DOHH2 (cell line): ENCODE data around the gene PLG.

ENCODE experiments used
- CTCF ChIP-seq: fragments of 200-600 bp; sonication (generic); IDR thresholded peaks from one replicate; pipeline ENCODE4 v1.5.1; 2014; ENCODE audit warnings: antibody characterized with exemption, mild to moderate bottlenecking, low read depth, low read length; ENCODE audit not compliant: poor library complexity, severe bottlenecking
- EZH2phosphoT487 ChIP-seq: fragments of 200-600 bp; sonication (generic); IDR thresholded peaks from 2 replicates; pipeline ENCODE4 v1.6.1; 2017; ENCODE audit warnings: borderline replicate concordance, mild to moderate bottlenecking, antibody characterized with exemption, low read length, moderate library complexity, mixed read lengths

DNA sequence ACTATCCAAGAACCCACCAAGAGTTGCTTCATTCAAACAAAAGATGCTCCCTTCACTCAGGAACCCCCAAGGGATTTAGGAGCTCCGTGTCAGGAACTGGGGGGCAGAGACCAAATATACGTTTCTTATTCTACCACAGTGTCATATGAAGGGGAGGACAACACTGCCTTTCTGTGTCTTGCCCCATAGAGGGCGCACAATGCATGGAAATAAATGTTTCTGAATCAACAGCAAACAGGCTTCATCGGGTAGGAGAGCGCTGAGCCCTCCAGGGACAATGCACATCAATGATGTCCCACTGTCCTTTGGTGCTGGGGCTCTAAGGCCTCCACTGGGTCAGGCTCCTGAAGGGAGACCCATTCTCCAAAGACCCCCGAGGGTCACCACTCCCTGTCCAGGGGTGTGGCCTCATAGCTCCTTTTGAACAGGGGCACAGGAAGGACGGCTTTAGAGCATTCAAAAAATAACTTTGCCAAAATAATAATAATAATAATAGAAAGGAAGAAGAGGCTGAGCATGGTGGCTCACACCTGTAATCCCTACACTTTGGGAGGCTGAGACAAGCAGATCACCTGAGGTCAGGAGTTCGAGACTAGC lies 31.1 kb downstream of the PLG start:
- peak; percentile 85 for TF ChIP-seq CTCF
- TF ChIP-seq EZH2phosphoT487 = no peak
